ENCODE data around the gene HSD17B3.

Gene HSD17B3

GRCh38 chr9:96232539-96233241 lies 69.3 kb downstream of the HSD17B3 start:
- DNase-seq: peak; percentile 29

GRCh38 chr9:96232164-96232538 lies 69.8 kb downstream of the HSD17B3 start:
- DNase-seq: no peak

GRCh38 chr9:96230002-96230401 lies 72.0 kb downstream of the HSD17B3 start:
- no peak for DNase-seq

GRCh38 chr9:96222132-96222531 lies 79.8 kb downstream of the HSD17B3 start:
- DNase-seq: no peak

- DNase-seq: no peak
Measured at GRCh38 chr9:96219900-96220257, 82.1 kb downstream of the HSD17B3 start.

- DNase-seq: peak; percentile 22
Measured at GRCh38 chr9:96219026-96219899, 82.7 kb downstream of the HSD17B3 start.

- DNase-seq: peak; percentile 36
Measured at GRCh38 chr9:96217754-96218693, 84.0 kb downstream of the HSD17B3 start.

- no peak for DNase-seq
Measured at GRCh38 chr9:96217294-96217707, 84.7 kb downstream of the HSD17B3 start.

GRCh38 chr9:96216583-96216982 lies 85.4 kb downstream of the HSD17B3 start:
- no peak for DNase-seq

- no peak for DNase-seq
Measured at GRCh38 chr9:96215841-96216240, 86.1 kb downstream of the HSD17B3 start.

- DNase-seq: no peak
Measured at GRCh38 chr9:96214635-96215034, 87.3 kb downstream of the HSD17B3 start.

- no peak for DNase-seq
Measured at GRCh38 chr9:96209407-96210271, 92.3 kb downstream of the HSD17B3 start.

GRCh38 chr9:96206156-96206751 lies 95.7 kb downstream of the HSD17B3 start:
- DNase-seq: no peak

- DNase-seq: no peak
Measured at GRCh38 chr9:96204853-96205252, 97.1 kb downstream of the HSD17B3 start.

- no peak for DNase-seq
Measured at GRCh38 chr9:96203867-96204501, 98.0 kb downstream of the HSD17B3 start.

GRCh38 chr9:96202971-96203780 lies 98.8 kb downstream of the HSD17B3 start:
- no peak for DNase-seq

GRCh38 chr9:96201140-96201539 lies 100.8 kb downstream of the HSD17B3 start:
- no peak for DNase-seq

GRCh38 chr9:96199006-96199405 lies 103.0 kb downstream of the HSD17B3 start:
- no peak for DNase-seq

GRCh38 chr9:96195541-96195940 lies 106.4 kb downstream of the HSD17B3 start:
- no peak for DNase-seq

GRCh38 chr9:96193236-96193755 lies 108.7 kb downstream of the HSD17B3 start:
- no peak for DNase-seq
